ENCODE data around the gene HMCN1.

DNA sequence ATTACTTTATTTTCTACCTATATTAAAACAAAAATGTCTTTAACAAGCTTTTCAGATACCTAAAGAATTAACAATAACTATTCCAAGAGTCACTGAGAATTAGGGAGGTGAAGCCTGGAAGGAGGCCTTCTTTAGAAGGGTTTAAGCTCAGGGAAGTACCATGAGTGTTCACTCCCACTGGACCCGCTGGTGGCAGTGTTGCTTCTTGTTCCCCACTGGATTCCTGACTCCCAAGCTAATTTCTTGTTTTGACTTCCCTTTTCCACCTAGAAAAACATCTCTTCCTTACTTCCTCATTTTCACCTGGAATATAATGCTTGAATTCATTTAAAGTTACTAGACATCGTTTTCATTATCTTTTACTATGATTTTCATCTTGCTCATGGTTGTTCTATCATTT, 264.2 kb downstream of the HMCN1 start:
- TF ChIP-seq SUZ12 (IDR thresholded peaks at IDR 0.05; ENCODE audit: extremely low read depth, insufficient read depth, insufficient read length) (no peak), ZNF274 (IDR thresholded peaks at IDR 0.05; ENCODE audit: low read depth, low read length) (no peak), YY1 (IDR thresholded peaks at IDR 0.05; ENCODE audit: insufficient read depth, insufficient read length) (no peak)

All from NT2/D1 (cell line).